ENCODE measurements around the gene ENAH.
A peak's percentile ranks its signal among the peaks of the same experiment; 100 is the strongest.
"Not testable (repeated sequence)": the region's sequence is repeated elsewhere in the genome, so short reads cannot be mapped to it uniquely, and the experiment has no call there.

The ENAH gene

DNA sequence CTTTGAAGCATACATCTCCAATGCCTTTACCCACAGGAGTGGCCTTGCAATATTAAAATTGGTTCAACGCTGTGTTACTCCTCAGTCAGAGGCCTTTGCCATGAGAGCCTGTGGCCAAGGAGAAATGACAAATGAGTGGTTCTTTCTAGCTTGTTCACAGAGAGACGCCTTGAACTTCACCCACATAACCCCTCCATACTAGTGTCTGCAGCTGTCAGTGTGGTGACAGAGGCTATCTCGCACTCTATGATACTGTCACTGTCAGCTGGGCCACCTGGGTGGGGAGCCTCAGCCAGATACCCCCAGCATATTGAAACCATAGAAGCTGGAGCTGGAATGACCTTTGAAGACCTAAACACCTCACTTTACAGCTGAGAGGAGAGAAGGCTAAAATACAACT is 167.7 kb downstream of the ENAH start:
- DNase-seq = no peak

DNA sequence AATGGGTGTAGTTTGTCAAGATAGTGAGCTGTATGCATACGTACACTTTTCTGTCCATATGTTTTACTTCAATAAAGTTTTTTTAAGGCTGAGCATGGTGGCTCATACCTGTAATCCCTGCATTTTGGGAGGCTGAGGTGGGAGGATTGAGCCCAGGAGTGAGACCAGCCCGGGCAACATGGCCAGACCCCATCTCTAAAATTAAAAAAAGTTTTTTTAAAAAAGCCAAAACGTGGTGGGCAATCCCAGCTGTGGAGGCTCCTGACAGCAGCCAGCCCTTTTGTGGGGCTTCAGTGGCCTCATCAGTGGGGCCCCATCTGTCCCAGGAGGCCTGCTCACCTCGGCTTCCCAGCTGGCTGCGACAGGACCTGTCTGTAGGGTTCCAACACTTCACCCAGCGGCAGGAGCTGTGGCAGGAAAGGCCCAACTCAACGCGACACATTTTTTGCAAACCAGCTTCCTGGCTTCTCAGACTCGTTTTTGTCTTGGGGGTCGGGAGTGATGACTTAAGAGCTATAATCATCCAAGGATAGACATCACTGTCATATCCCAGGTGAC is 168.2 kb downstream of the ENAH start:
- DNase-seq = no peak

DNA sequence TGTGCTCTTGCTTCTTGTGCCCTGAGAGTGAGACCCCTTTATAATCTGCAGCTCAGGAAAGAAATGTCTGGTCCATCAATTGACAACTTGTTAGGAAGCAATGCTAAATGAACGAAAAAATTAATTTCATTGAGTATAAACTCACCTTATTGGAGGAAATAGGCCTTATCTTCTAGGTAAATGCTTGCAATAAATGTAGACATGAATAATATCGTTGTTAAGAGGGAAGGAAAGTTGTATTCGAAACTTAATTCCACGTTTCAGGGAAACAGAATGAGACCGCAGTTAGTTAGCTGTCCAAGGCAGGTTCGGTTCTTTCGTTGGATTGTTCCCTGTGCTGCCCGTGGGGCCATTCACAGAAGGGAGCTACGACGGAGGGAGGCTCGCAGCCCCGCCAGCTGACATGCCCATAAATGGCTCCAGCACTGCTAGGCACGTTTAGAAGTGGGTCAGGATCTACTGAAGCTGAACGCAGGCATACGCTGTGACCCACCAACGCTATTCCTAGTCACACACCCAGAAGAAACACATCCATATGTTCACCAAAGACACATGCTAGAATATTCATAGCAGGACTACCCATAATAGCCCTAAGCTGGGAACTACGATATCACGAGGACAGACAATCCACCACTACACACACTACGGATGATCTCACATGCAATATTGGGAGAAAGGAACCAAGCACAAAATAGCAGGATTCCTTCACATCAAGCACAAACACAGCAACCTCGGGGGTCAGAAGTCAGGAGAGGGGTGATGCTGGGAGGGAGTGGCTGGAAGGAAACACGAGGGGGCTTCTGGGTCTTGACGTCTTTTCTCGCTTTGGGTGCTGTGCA is 168.9 kb downstream of the ENAH start:
- no peak for DNase-seq

DNA sequence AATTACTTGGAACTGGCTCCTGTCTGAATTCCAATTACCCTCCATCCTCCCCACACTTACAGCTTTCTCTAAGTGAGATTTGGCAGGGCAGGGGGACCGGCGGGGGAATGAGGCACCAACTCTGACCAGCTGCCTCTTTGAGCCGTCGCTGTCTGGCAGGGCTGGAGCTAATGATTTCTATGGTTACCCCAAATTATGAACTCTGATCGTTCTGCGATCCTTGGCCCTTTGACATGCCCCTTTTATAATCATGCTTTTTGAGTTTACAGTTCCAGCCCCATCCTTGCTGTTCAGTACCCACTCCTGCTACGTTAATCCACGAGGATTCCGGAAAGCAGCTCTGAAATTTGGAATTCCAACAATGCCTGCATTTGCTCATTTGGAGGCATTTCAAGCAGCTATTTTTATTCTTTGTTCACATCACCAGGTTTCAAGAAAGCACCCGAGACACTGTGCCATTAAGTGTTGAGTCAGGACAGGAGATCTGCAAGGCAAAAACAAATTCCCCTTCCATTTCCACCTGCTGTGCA is 170.4 kb downstream of the ENAH start:
- no peak for DNase-seq

DNA sequence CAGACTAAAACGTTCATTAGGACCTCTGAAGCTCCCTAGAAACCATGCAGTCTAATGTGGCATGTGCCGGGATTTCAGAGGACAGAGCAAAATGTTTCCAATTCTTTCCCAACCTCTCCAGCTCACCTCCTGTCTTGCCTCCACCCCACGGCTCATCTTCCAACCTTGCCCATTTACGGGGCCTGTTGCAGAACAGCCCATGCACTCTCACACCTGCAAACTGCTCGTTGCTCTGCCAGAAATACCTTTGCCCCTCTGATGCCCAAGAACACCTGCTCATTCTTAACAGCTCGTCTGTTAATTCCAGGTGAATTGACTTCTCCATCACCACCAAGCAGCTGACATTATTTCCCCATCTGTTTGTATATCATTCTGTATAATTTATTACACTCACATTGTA is 171.2 kb downstream of the ENAH start:
- peak; percentile 94 for DNase-seq

DNA sequence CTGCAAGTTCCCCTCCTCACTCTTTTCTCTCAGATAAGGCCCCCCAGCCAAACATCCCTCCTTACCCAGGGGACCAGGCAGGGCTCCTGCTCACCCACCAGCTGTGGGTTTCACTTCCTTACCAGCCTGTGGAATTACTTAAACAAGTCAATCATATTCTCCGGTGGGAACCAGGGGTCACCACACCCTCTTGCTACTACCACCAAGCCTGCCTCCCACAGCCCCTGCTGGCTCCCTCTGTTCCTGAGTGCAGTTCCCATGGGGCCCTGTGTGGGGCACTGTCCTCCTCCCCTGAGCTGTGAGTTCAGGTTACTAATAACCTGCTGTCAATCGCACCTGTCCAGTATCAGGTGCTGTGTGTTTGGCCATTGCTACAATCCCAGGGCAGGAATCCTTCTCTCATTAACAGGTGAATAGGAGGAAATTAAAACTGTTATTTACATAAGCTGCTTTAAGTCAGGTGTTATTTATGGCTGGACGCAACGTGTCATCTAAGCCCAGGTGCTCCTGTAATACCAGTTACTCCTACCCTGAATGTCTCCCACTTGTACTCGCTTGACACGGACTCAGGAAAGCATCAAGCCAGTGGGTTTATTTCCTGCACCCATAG is 172.0 kb downstream of the ENAH start:
- DNase-seq = peak; percentile 95

DNA sequence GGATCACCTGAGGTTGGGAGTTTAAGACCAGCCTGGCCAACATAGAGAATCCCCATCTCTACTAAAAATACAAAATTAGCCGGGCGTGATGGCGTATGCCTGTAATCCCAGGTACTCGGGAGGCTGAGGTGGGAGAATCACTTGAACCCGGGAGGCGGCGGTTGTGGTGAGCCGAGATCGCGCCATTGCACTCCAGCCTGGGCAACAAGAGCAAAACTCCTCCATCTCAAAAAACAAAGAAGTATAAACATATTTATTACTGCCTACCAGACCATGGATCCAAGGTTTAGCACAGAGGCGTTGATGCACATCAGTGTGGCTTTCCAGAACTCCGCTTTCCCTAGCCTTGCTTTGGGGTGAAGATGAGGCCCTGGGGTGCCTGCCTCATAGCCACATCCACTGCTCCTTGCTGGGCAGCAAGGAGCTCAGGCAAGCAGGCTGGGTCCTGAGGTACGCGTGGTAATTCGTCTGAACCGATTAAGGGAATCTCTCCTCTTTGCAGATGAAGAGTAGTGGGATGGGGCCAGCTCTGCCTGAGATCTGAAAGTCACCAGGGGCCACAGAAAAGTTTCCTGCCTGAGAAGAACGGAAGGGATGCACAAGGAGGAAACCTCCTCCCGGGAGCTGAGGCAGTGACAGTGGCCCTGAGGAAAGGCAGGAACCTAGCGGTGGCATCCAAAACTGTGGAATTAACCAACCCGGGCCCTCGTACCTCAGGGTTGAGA is 172.8 kb downstream of the ENAH start:
- DNase-seq = no peak

DNA sequence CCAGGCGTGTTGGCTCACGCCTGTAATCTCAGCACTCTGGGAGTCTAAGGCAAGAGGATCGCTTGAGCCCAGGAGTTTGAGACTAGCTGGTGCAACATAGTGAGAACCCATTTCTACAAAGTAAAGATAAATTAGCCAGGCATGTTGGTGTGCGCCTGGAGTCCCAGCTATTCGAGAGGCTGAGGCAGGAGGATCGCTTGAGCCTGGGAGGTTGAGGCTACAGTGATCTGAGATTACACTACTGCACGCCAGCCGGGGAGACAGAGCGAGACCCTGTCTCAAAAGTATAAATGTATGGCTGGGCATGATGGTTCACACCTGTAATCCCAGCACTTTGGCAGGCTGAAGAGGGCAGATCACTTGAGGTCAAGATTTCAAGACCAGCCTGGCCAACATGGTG is 173.6 kb downstream of the ENAH start:
- DNase-seq = no peak

DNA sequence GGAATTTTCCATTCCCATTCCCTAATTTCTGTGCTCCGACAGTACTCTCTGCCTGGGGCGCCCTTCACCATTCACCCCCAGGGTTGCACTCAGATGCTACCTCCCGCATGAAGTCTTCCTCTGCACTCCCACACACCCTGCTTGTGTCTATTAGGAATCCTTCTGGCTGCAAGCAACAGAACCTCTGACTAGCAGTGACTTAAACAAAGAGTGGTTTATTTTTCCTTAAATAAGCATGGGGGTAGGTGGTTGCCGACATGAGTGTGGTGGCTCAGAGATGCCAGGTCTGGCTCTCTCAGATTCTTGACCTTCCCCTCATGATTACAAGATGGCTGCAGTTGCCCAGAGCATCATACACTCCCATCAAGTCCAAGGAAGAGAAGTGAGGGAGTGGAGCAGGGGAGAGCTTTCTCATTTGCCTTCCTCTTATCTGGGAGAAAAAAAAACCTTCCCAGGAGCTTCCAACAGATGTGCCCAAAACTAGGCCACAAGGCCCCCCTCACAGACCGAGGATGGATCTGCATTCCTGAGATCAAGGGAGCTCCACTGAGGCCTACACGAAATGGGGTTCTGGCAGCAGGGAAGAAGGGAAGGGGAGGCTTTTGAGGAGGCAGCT is 175.5 kb downstream of the ENAH start:
- DNase-seq = no peak

DNA sequence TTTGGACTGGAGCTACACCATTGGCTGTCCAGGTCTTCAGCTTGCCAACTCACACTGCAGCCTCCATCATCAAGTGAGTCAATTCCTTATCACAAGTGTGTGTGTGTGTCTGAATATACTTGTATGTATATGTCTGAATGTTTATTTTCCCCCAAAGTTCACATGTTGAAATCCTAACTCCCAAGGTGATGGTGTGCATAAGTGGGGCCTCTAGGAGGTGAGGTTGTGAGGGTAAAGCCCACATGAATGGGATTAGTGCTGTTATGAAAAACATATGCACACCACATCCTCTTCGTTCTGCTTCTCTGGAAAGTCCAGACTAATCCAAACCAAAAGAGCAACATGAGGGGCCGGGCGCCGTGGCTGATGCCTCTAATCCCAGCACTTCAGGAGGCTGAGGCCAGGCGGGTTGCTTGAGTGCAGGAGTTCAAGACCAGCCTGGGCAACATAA is 176.4 kb downstream of the ENAH start:
- DNase-seq = no peak

DNA sequence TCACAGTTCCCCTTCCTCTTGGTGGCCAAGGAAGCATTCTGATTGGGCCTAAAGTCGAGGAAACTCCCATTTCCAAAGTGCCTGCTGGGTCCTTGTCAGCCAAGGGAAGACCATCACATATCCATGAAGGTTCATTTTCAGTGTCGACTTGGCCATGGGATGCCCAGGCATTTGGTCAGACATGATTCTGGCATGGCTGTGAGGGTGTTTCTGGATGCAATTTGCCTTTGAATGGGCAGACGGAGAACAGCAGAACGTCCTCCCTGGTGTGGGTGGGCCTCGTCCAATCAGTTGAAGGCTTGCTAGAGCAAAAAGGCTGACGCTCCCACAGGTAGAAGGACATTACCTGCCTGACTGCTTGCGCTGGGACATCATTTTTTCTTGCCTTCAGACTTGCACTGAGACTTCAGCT is 176.8 kb downstream of the ENAH start:
- no peak for DNase-seq

DNA sequence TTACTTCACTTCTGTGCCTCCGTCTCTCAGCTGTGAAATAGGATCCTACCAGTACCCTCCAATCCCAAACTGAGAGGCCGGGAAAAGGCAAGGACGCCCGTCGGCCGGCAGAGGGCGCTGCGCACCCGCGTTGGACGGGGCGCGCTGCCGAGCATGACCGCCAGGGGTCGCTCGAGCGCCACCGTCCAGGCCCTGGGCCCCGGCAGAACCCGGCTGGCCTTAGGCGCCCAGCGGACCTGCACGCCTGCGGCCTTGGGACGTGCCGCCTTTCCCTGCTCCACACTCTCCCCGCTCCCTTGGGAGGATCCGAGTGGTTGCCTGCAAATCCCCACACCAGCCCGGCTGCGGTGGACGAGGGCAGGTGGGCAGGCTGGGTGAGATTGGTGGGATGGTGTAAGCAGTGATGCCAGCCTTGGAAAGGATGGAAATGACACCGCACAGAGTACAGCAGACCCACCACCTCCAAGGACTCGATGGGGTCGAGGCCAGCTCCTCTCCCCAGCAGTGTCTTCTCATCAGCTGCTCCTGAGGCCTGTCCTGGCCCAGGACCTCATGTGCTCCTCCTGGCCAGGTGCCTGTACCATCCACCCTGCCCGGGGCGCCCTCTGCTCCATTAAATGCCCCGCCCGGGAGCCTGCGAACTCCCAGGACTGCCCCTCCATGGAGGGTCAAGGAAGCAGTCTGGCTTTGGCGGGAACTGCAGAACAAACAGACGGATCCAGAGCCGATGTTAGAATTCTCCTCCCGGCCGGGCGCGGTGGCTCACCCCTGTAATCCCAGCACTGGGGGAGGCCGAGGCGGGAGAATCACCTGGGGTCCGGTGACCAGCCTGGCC is 177.7 kb downstream of the ENAH start:
- DNase-seq = peak; percentile 83

DNA sequence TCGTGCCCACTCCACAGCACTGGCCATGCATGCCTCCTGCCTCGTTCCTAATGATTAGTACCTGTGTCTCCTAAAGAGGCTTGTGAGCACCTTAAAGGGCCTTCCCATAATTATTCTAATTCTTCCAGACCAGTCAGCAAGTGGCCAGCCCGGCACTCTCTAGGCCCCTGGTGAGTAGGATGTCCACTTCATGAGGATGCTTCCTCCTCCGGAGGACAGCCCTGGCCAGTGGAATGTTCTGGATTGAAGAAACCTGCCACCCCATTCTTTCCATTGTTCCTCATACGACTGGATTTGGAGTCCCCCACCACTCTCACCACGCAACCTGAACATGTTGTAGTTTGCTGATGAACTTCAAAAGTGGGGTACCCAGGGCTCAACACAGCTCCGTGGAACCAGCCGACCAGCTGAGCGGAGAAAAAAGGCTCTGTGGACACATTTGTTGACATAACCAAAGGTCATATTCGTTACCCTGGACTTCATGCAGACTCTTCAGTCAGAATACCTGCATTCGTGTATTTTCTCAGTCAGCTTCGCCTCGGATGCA is 178.4 kb downstream of the ENAH start:
- DNase-seq = no peak

DNA sequence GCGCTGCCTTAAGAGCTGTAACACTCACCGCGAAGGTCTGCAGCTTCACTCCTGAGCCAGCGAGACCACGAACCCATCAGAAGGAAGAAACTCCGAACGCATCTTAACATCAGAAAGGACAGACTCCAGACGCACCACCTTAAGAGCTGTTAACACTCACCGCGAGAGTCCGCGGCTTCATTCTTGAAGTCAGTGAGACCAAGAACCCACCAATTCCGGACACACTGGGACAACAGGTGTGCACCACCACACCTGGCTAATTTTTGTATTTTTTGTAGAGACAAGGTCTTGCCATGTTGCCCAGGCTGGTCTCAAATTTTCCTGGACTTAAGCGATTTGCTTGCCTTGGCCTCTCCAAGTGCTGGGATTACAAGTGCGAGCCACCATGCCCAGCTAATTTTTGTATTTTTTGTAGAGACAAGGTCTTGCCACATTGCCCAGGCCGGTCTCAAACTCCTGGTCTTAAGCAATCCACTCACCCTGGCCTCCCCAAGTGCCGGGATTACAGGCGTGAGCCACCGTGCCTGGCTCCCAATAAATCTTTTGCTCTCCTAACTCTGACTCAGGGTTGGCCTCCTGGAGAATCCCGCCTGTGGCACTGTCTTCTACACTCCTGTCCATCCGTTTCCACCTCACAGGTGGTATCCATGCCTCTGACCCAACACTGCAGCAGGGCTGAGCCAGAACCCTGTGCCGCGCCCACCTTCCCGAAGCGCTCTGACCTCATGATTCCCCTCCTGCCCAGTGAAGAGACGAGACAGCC is 179.1 kb downstream of the ENAH start:
- DNase-seq = peak; percentile 16

DNA sequence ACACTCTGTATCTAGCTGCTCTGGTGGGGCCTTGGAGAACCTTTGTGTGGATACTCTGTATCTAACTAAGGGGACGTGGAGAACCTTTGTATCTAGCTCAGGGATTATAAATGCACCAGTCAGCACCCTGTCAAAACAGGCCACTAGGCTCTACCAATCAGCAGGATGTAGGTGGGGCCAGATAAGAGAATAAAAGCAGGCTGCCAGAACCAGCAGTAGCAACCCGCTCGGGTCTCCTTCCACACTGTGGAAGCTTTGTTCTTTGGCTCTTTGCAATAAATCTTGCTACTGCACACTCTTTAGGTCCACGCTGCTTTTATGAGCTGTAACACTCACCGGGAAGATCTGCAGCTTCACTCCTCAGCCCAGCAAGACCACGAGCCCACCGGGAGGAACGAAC is 179.7 kb downstream of the ENAH start:
- DNase-seq = not testable (repeated sequence)

DNA sequence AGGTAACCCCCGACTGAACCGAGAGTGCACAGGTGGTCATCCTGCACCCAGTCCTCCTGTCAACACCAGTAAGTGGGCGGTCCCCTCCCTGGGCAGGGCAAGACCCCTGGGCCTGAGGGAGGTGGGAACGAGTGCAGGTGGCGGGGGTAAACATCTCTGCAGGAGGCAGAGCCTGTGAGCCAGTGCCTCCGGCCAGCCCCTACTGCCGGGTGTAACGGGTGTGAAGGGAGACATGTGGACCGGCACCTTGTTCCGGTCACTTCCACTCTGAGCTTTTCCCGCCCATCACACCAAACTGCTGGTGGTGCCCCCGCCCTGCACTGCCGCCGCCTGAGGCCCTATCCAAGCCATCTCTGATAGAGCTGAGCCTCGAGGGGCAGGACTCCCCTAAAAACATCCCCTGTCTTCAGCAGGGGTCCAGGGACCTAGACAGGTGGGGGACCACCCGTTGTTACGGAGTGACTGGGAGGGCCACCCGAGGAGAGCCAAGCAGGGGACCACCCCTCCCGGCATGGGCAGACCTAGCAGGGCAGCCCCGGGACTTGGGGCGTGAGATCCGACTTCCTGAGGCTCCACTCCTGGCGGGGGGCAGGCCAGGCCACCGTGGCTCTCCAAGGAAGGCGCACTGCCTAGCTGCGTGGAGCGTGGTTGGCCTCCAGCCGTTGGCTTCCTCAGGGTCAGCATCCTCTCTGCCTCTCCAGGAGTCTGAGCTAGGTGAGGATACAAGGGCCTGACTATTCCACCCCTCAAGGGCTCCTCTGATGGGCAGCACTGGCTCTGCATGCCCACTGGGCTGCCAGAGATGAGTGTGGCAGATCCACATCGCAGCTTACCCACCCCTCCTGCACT is 181.2 kb downstream of the ENAH start:
- no peak for DNase-seq

DNA sequence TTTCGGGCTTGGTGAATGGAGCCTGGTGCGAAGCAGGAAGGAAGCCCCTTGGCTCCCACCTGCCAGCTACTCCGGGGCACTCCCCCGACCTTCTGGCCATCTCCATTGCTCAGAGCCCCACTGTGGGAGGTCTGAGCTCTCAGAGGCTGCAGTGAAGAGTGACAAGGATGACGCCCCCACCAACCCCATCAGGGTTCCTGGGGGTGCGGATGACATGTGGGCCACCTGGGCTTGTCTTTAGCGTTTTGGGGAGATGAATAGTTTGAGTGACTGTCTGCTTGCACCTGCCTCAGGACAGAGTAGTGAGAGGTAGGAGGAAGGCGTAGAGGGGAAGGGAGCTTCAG is 181.8 kb downstream of the ENAH start:
- DNase-seq = no peak

DNA sequence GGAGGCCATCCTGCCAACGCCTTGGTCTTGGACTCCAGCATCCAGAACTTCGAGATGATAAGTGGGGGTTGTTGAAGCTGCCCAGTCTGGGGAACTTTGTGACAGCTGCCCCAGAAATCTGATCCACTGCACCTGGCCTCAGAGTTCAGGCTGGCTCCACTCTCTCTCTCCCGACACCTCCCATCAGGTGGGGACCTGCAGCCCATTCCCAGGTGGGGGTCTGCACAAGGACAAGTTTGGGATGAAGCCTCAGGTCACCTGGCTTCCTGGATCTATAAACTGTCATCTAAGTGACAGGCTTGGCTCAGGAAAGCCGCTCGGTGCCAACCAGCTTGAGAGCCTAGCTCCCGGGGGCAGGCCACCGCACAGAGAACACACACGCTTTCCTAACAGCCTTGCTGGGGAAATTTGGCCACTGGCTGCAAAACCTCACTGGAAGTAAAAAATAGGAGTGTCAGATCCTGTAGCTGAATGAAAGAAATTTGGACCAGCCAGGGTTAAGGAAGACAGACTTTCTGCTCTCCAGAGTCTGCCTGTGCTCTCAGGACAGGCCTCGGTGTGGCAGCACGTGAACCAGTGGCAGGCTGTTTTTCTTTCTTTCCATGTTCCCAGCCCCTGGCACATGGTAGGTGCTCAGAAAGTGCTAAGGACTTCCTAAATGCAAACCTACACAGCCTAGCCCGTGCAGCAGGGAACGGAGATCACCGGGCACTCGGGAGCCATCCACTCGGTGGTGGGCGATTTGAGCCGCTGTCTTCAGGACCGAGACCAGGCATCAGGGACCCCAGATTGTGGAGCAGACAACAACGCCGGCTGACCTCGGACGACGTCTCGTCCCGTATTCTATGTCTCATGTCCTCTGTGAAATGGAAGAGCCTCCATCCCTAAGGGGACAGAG is 182.5 kb downstream of the ENAH start:
- peak; percentile 21 for DNase-seq

DNA sequence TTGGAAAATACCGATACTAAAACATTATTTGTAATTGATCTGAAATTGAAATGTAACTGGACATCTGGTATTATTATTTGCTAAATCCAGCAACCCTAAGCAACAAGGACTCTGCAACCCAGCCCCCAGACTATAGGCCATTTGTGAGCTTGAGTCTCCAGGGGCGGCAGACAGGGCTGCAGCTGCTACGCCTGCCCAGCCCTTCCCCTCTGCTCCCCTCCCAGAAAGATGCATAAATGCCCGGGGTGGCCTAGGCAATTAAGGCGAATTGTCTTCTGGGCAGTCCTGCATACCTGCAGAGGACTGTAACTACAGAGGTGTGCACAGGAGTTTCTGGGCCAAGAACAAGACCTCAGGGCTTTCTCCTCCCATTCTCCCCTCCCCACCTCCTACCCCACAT is 183.9 kb downstream of the ENAH start:
- DNase-seq = peak; percentile 66
